Activated CD4-positive, alpha-beta memory T cell treated with anti-CD3 and anti-CD28 coated beads for 36 hours (primary cell): ENCODE measurements around the gene MBLAC1. TPM values are rescaled to one million over a fixed set of nuclear protein-coding genes. Genes with fewer than 3 reads are reported as not detected.

Experiments
- CTCF ChIA-PET: fragments of 350-600 bp; sonication (Branson Sonifier 250); formaldehyde crosslinking; loops from one replicate; lab custom pipeline; 2021; ENCODE audit warnings: antibody characterized with exemption, inconsistent platforms; lab: Charles Lee
- POLR2A ChIA-PET: fragments of 350-600 bp; sonication (Branson Sonifier 250); formaldehyde crosslinking; loops from one replicate; lab custom pipeline; 2021; ENCODE audit warnings: antibody characterized with exemption; lab: Charles Lee
- DNase-seq: peaks from one replicate; pipeline ENCODE4 v3.0.0-alpha.2; 2020
- H3K27ac Mint-ChIP-seq: one replicate; pipeline ENCODE4 v1.8.0; 2021; ENCODE audit warnings: mixed read lengths
- H3K27me3 Mint-ChIP-seq: one replicate; pipeline ENCODE4 v1.8.0; 2021; ENCODE audit warnings: mixed read lengths
- H3K36me3 Mint-ChIP-seq: one replicate; pipeline ENCODE4 v1.8.0; 2021; ENCODE audit warnings: mixed read lengths
- H3K4me1 Mint-ChIP-seq: one replicate; pipeline ENCODE4 v1.8.0; 2021; ENCODE audit warnings: low read depth, mixed read lengths
- H3K4me3 Mint-ChIP-seq: one replicate; pipeline ENCODE4 v1.8.0; 2021; ENCODE audit warnings: mild to moderate bottlenecking, mixed read lengths
- H3K9me3 Mint-ChIP-seq: one replicate; pipeline ENCODE4 v1.8.0; 2021; ENCODE audit warnings: mixed read lengths
- intact Hi-C: fragments of 100-400 bp; cut with micrococcal nuclease; formaldehyde crosslinking; loops from one replicate; pipeline ENCODE4 v1.15.1; 2023
- total RNA-seq, 2 experiments: library from RNA; stranded (reverse); gene quantifications; one replicate each; pipeline ENCODE4 v1.2.3, GENCODE V29; 2021

MBLAC1 gene
- total RNA-seq, 2 experiments from 2014 or later = 2.3 to 3.4 TPM

DNA sequence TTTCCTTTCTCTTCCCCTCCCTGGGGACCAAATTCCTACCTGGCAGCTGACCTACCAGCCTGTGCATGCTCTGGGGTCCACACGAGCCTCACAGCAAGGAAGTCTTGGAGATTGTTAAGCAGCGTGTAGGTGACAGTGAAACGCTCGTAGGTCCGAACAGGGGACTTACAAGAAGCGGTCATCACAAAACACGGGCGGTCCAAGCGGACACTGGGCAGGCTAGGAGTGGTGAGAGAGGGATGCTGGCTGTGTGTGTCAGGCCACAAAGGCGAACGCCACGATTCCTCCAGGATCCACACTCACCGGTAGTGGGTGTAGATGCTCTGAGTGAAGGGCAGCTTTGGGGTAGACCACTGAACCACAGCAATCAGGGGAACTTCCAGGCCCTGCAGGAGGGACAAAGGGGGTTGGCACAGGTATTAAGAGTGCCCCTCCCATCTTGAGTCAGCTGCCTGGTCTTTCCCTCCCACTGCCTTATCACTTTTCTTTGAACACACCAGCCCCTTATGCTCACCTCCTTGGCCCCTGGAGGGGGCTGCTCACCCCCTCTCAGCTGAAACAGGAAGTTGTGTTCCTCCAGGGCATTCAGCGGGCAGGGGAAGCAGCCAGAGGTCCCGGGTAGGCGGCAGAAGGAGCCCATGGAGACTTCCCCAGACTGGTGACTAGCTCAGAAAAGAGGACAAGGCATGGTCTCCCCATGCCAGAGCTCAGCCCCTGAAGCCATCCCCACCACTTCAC, 29.7 kb downstream of the MBLAC1 start:
- Mint-ChIP-seq H3K27me3 (no peaks in the 10 kb centered on the region), H3K36me3 (peaks cover 34% of the 10 kb centered on the region), H3K9me3 (no peaks in the 10 kb centered on the region), H3K27ac (peak overlapping the region; percentile 72), H3K4me3 (peak overlapping the region; percentile 55), H3K4me1 (peaks cover 40% of the 10 kb centered on the region)
- CTCF ChIA-PET = interaction anchor here (0.9 to 1.8 kb wide), 5 partner anchors 8 to 251 kb away, joined by 3 to 6 read pairs (median 4); partner anchors contain the start of gene LAMTOR4
- DNase-seq = no peak
- POLR2A ChIA-PET = interaction anchor here (0.8 to 0.9 kb wide), 2 partner anchors 9 to 30 kb away, joined by 3 read pairs; partner anchors contain the start of gene MBLAC1
- intact Hi-C loops = no loop called here

- Mint-ChIP-seq H3K9me3 (no peaks in the 10 kb centered on the region), H3K4me1 (peaks cover 37% of the 10 kb centered on the region), H3K27me3 (no peaks in the 10 kb centered on the region), H3K27ac (peak overlapping the region; percentile 79), H3K4me3 (peak overlapping the region; percentile 77), H3K36me3 (peaks cover 32% of the 10 kb centered on the region)
- ChIA-PET POLR2A (interaction anchor here (0.8 to 0.9 kb wide), 2 partner anchors 9 to 30 kb away, joined by 3 read pairs; partner anchors contain the start of gene MBLAC1), CTCF (interaction anchor here (1.1 to 1.8 kb wide), 4 partner anchors 8 to 188 kb away, joined by 3 to 6 read pairs (median 4); partner anchors contain the start of gene LAMTOR4)
- DNase-seq = no peak
- intact Hi-C loops = no loop called here
Observed at GRCh38 chr7:100157069-100157333, 30.2 kb downstream of the MBLAC1 start.

- peaks cover 32% of the 10 kb centered on the region for H3K4me1 Mint-ChIP-seq
- intact Hi-C loops = loop anchor here (1.0 kb wide), 2 partner anchors 9 kb away; partner anchors contain the start of gene LAMTOR4
- H3K9me3 Mint-ChIP-seq = no peaks in the 10 kb centered on the region
- H3K36me3 Mint-ChIP-seq = peaks cover 26% of the 10 kb centered on the region
- ChIA-PET POLR2A (interaction anchor here (0.9 to 1.0 kb wide), 2 partner anchors 9 to 10 kb away, joined by 3 read pairs; partner anchors contain the start of gene LAMTOR4), CTCF (interaction anchor here (1.1 to 1.8 kb wide), 5 partner anchors 9 to 187 kb away, joined by 3 to 6 read pairs (median 4); partner anchors contain the start of gene LAMTOR4)
- H3K27me3 Mint-ChIP-seq = no peaks in the 10 kb centered on the region
- DNase-seq = no peak
- H3K27ac Mint-ChIP-seq = peak overlapping the region; percentile 79
- peak overlapping the region; percentile 77 for H3K4me3 Mint-ChIP-seq
Observed at GRCh38 chr7:100157334-100158228, 30.8 kb downstream of the MBLAC1 start.

DNA sequence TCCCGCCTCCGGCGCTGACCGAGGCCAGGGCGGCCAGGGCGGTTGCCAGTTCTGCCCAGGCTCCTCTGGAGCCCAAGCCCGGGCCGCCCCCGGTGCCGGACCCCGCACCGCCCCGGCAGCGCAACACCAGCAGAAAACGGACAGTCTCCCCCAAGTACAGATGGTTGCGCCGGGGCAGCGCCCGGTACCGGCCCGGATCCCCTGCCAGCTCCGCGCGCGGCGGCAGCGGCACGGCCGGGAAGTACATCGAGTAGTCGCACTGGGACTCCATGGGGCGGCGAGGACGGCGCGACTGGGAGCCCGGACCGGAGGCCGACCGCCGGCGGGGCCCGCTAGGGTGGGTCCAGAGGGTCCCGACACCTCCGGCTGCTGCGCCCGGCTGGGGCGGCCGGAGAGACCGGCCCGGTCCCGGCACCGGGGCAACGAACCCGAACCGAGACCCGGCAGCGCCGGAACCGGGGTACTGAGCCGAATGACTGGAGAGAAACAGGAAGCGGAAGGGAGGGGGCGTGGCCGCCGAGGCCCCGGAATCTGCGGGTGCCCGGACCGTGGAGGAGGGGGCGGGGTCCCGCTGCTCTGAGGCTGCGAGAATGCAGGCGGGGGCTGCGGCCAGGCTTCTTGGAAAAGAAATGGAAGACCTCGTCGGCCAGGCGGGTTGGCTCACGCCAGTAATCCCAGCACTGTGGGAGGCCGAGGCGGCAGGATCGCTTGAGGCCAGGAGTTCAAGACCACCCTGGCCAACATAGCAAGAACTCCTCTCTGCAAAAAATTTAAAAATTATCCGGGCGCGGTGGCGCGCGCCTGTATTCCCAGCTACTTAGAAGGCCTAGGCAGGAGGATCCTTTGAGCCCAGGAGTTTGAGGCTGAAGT, 31.7 kb downstream of the MBLAC1 start, which contains the start of gene TRAPPC14:
TRAPPC14 (minus strand) TSS at position 495 of the 870 bp plus-strand sequence; CDS start at position 271, 224 bp downstream.
- CTCF ChIA-PET = interaction anchor here (0.6 to 1.8 kb wide), 5 partner anchors 9 to 59 kb away, joined by 3 to 6 read pairs (median 4); partner anchors contain the start of gene LAMTOR4
- Mint-ChIP-seq H3K27me3 (no peaks in the 10 kb centered on the region), H3K4me1 (peaks cover 40% of the 10 kb centered on the region), H3K27ac (peak within 1 kb of the TSS; percentile 89), H3K4me3 (peak within 1 kb of the TSS; percentile 78), H3K36me3 (peaks cover 23% of the 10 kb centered on the region), H3K9me3 (no peaks in the 10 kb centered on the region)
- DNase-seq = peak; percentile 94
- POLR2A ChIA-PET = interaction anchor here (1.0 kb wide), 1 partner anchor 10 kb away, joined by 3 read pairs; the partner anchor contains the start of gene LAMTOR4
- intact Hi-C loops = loop anchor here (1.0 kb wide), 2 partner anchors 8 to 10 kb away; partner anchors contain the start of gene LAMTOR4

- Mint-ChIP-seq H3K36me3 (peaks cover 22% of the 10 kb centered on the region), H3K27ac (peak overlapping the region; percentile 89), H3K4me3 (peak overlapping the region; percentile 78), H3K4me1 (peaks cover 42% of the 10 kb centered on the region), H3K9me3 (no peaks in the 10 kb centered on the region), H3K27me3 (no peaks in the 10 kb centered on the region)
- POLR2A ChIA-PET = no interaction called here
- intact Hi-C loops = no loop called here
- DNase-seq = no peak
- CTCF ChIA-PET = interaction anchor here (0.6 to 1.0 kb wide), 2 partner anchors 9 to 26 kb away, joined by 3 read pairs; no protein-coding TSS in a partner anchor
Observed at GRCh38 chr7:100159099-100159623, 32.4 kb downstream of the MBLAC1 start.

- H3K27me3 Mint-ChIP-seq = no peaks in the 10 kb centered on the region
- peaks cover 45% of the 10 kb centered on the region for H3K4me1 Mint-ChIP-seq
- CTCF ChIA-PET = no interaction called here
- no peaks in the 10 kb centered on the region for H3K9me3 Mint-ChIP-seq
- POLR2A ChIA-PET = no interaction called here
- intact Hi-C loops = no loop called here
- DNase-seq = no peak
- H3K27ac Mint-ChIP-seq = no peak overlapping the region
- peaks cover 20% of the 10 kb centered on the region for H3K36me3 Mint-ChIP-seq
- H3K4me3 Mint-ChIP-seq = no peak overlapping the region
Observed at GRCh38 chr7:100160067-100160466, 33.3 kb downstream of the MBLAC1 start.

DNA sequence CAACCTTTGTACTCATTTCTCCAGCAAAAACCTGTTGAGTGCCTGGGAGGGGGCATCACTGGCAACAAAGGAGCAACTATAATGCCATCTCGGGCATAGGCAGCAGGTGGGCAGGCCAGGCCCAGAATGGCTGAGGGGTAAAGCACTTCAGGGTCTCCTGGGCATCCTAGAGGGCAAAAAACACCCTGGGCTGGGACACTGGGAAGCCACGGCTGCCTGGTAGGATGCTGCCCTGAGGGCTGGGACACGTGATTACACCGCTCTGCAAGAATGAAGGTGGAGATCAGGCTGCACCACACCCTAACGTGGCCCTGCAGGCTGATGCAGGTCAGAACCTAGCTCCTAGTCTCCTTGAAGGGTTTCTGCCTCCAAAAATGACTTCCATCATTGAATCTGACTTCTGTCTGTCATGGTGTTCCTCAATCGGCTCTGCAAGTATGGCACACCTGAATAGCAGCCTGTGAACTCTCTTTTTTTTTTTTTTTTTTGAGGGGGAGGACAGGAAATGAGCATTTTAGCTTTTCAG, 36.3 kb downstream of the MBLAC1 start:
- intact Hi-C loops = no loop called here
- no peak for DNase-seq
- POLR2A ChIA-PET = interaction anchor here (1.0 kb wide), 1 partner anchor 62 kb away, joined by 3 read pairs; the partner anchor contains the start of genes AP4M1 and MCM7
- Mint-ChIP-seq H3K27me3 (no peaks in the 10 kb centered on the region), H3K4me3 (no peak overlapping the region), H3K27ac (peak overlapping the region; percentile 85), H3K4me1 (peaks cover 53% of the 10 kb centered on the region), H3K36me3 (no peaks in the 10 kb centered on the region), H3K9me3 (no peaks in the 10 kb centered on the region)
- CTCF ChIA-PET = interaction anchor here (0.6 kb wide), 1 partner anchor 48 kb away, joined by 4 read pairs; no protein-coding TSS in a partner anchor

GRCh38 chr7:100163871-100164270, 37.1 kb downstream of the MBLAC1 start:
- Mint-ChIP-seq H3K4me3 (no peak overlapping the region), H3K9me3 (no peaks in the 10 kb centered on the region), H3K4me1 (peaks cover 59% of the 10 kb centered on the region), H3K36me3 (no peaks in the 10 kb centered on the region), H3K27ac (peak overlapping the region; percentile 85), H3K27me3 (no peaks in the 10 kb centered on the region)
- ChIA-PET CTCF (interaction anchor here (0.6 kb wide), 1 partner anchor 108 kb away, joined by 5 read pairs; no protein-coding TSS in a partner anchor), POLR2A (interaction anchor here (1.0 kb wide), 1 partner anchor 63 kb away, joined by 3 read pairs; the partner anchor contains the start of genes AP4M1 and MCM7)
- no peak for DNase-seq
- intact Hi-C loops = no loop called here

DNA sequence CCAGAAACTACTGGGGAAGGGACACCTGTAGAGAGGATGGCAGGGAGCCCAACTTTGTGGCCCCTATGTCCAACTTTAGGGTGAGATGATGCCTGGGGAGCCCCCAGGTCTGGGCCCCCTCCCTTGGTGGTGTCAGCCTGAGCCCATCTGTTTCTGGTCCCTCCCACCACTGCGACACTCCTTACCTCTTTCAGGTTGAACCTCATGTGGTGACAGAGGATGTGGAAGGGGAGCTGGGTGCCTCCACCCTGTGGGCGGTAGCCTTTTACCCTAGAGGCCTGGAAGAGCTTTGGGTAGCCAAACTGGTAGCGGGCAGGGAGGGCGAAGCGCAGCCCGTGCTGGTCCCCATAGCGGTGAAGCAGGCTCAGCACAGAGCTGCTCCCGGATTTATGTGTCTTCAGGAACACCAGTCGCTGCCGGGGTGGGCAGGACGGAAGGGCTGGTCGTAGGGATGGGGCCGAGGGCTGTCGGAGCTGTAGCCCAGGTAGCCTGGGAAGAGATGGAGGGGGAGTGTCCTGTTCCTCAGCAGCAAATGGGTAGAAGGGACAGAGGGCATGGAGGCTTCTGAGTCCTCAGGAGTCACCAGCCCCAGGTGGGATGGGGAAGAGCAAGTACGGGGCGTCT, 39.7 kb downstream of the MBLAC1 start:
- Mint-ChIP-seq H3K36me3 (no peaks in the 10 kb centered on the region), H3K4me1 (peaks cover 74% of the 10 kb centered on the region), H3K9me3 (no peaks in the 10 kb centered on the region), H3K27ac (peak overlapping the region; percentile 47), H3K4me3 (peak overlapping the region; percentile 40), H3K27me3 (peaks cover 2% of the 10 kb centered on the region)
- DNase-seq = peak; percentile 70
- intact Hi-C loops = loop anchor here (1.0 kb wide), 1 partner anchor 8 kb away; the partner anchor contains the start of gene TRAPPC14
- ChIA-PET POLR2A (interaction anchor here (1.1 kb wide), 1 partner anchor 40 kb away, joined by 3 read pairs; the partner anchor contains the start of gene MBLAC1), CTCF (interaction anchor here (0.8 to 1.9 kb wide), 4 partner anchors 24 to 466 kb away, joined by 3 to 6 read pairs (median 4); no protein-coding TSS in a partner anchor)
